IPS-18c (cell line): Measurements from ENCODE around the gene RBM22.

ENCODE experiments used
- H3K4me3 ChIP-seq: 2 replicates; pipeline ENCODE4 v1.7.0; 2013; ENCODE audit warnings: low read depth, mild to moderate bottlenecking, low read length, moderate library complexity; ENCODE audit not compliant: insufficient read depth
- H3K9me3 ChIP-seq: one replicate; pipeline ENCODE4 v1.6.1; 2013; ENCODE audit warnings: mild to moderate bottlenecking, low read length, moderate library complexity; ENCODE audit not compliant: control insufficient read depth, insufficient read depth

RBM22 gene

GRCh38 chr5:150645070-150645700, 55.7 kb downstream of the RBM22 start:
- Histone ChIP-seq H3K4me3 (no peak overlapping the region), H3K9me3 (no peaks in the 10 kb centered on the region)

- H3K4me3 ChIP-seq: no peak overlapping the region
- H3K9me3 ChIP-seq: no peaks in the 10 kb centered on the region
Measured at GRCh38 chr5:150644514-150644913, 56.3 kb downstream of the RBM22 start.

GRCh38 chr5:150644058-150644457, 56.8 kb downstream of the RBM22 start:
- Histone ChIP-seq H3K9me3 (no peaks in the 10 kb centered on the region), H3K4me3 (no peak overlapping the region)

GRCh38 chr5:150642991-150643710, 57.7 kb downstream of the RBM22 start:
- Histone ChIP-seq H3K9me3 (no peaks in the 10 kb centered on the region), H3K4me3 (no peak overlapping the region)

GRCh38 chr5:150642567-150642927, 58.3 kb downstream of the RBM22 start:
- H3K9me3 ChIP-seq: no peaks in the 10 kb centered on the region
- H3K4me3 ChIP-seq: no peak overlapping the region

DNA sequence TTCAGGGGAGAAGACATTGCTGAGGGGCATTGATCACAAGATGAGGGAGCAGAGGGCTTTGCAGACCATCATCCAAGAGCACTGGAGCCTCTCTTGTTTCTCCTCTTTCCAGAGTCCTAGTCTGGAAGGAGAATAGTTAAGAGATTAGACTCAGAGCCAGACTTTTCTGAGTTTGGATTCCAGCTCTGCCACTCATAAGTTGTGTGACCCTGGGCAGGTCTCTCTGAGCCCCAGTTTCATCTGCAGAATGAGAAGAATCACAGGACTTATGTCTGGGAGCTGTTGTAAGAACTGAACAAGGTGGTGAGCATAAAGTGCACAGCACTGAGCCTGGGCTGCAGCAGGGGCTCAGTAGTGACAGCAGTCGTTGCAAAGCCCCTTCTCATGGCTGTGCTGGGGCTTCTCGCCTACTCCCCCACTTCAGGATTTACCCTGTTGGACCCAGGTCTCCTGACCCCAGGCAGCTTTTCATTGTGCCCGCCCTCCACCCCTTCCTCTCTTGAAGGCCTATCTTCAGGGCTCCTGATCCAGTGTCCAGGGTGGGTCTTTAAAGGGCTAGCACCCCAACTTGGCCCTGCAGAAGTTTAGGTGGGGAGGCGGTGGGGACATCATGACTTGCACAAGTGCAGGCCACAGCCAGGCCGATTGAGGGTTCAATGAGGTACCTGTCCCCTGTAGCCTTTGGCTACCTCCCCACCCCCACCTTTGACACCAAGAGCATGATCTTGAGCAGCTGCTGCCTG, 58.9 kb downstream of the RBM22 start:
- Histone ChIP-seq H3K9me3 (no peaks in the 10 kb centered on the region), H3K4me3 (no peak overlapping the region)

- no peaks in the 10 kb centered on the region for H3K9me3 ChIP-seq
- H3K4me3 ChIP-seq: no peak overlapping the region
Measured at GRCh38 chr5:150641006-150641570, 59.8 kb downstream of the RBM22 start.
